Endometrial microvascular endothelial cells (primary cell): ENCODE measurements around the gene MAP1S. TPM values are rescaled to one million over a fixed set of nuclear protein-coding genes. Genes with fewer than 3 reads are reported as not detected.
"Not testable (repeated sequence)": the region's sequence is repeated elsewhere in the genome, so short reads cannot be mapped to it uniquely, and the experiment has no call there.

Experiments
- in situ Hi-C: cut with HindIII; loops from 2 replicates; pipeline ENCODE4 v1.10.0; 2017; ENCODE audit warnings: low sequenced_read_pairs, low pct_unique_long_range_greater_than_20kb; ENCODE audit errors: inconsistent ontology term
- total RNA-seq: library from RNA; depleted of rRNA; stranded (reverse); fragments of >200 nt; gene quantifications from one replicate; pipeline ENCODE4 v1.2.3, GENCODE V29; 2015; ENCODE audit errors: inconsistent ontology term

The MAP1S gene
- total RNA-seq, 1 donor from 2014 or later = 33.6 TPM

- in situ Hi-C loops = no loop called here
Measured at GRCh38 chr19:17778968-17779929, 60.0 kb downstream of the MAP1S start.

GRCh38 chr19:17780781-17781180 is 61.5 kb downstream of the MAP1S start:
- in situ Hi-C loops = no loop called here

- in situ Hi-C loops = not testable (repeated sequence)
Measured at GRCh38 chr19:17783721-17784120, 64.4 kb downstream of the MAP1S start.

Other genes with a start within 250 kb of the MAP1S start
- gene SLC27A1, start 249.0 kb upstream of the MAP1S start, total RNA-seq = 7.5 TPM
- gene PGLS, start 207.8 kb upstream of the MAP1S start, total RNA-seq = 67.2 TPM
- 79.4 TPM for gene COLGALT1, start 163.8 kb upstream of the MAP1S start, total RNA-seq
- gene UNC13A, start 31.1 kb upstream of the MAP1S start, total RNA-seq = 0.09 TPM
- 3.0 TPM for gene FCHO1, start 32.0 kb downstream of the MAP1S start, total RNA-seq
- gene B3GNT3, start 75.7 kb downstream of the MAP1S start, total RNA-seq = not detected
- gene INSL3, start 102.0 kb downstream of the MAP1S start, total RNA-seq = not detected
- gene JAK3, start 128.5 kb downstream of the MAP1S start, total RNA-seq = 4.5 TPM
- 1,241 TPM for gene RPL18A, start 140.4 kb downstream of the MAP1S start, total RNA-seq
- not detected for gene SLC5A5, start 152.5 kb downstream of the MAP1S start, total RNA-seq
- 87.6 TPM for gene CCDC124, start 213.5 kb downstream of the MAP1S start, total RNA-seq
- not detected for gene KCNN1, start 247.6 kb downstream of the MAP1S start, total RNA-seq